Activated CD4-positive, alpha-beta T cell treated with anti-CD3 and anti-CD28 coated beads for 1 hour (primary cell): ENCODE results near the gene DYNLT5.
"Not testable (repeated sequence)": the region's sequence is repeated elsewhere in the genome, so short reads cannot be mapped to it uniquely, and the experiment has no call there.

Source experiments
- DNase-seq: peaks from one replicate; pipeline ENCODE4 v3.0.0-alpha.2; 2020

DYNLT5 gene

DNA sequence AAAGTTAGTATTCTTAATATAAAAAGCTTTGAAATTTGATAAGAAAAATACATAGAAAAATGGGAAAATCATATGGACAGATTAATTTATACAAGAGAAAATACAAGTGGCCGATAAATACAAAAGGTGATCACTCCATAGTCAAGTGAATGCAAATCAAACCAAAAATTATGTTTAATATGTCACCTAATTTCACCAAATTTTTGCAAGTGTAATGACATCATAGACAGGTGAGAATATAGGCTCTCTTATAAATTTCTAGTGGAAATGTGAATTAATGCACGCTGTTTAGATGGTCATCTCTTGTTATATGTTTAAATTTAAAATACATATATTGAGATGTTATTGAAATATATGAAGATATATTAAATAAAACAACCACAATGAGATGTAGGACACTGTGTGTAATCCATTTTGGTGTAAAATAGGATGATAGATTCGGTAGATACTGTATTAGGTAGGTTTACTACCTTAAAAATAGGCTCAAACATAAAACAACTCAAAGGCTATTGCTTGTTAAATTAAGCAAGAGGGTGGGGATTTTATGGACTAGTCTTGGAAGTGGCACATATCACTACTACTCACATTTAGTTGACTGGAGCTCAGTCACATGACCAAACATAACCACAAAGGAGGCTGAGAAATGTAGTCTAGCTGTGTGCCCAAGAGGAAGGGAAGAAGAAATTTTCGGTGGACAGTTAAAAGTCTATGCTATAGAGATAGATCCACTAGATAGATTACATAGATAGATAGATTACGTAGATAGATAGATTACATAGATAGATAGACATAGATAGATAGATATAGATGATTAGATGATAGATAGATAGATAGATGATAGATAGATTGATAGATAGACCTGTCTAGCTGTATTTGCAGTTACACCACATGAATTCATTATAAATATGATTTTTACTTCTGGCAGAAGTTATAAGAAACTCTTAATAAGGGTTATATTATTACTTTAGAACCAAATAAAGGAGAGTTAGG lies 39.7 kb downstream of the DYNLT5 start:
- DNase-seq: no peak

DNA sequence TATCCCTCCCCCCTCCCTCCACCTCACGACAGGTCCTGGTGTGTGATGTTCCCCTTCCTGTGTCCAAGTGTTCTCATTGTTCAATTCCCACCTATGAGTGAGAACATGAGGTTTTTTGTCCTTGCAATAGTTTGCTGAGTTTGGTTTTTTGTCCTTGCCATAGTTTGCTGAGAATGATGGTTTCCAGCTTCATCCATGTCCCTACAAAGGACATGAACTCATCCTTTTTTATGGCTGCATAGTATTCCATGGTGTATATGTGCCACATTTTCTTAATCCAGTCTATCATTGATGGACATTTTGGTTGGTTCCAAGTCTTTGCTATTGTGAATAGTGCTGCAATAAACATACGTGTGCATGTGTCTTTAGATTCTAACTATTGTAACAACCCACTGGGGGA lies 43.6 kb downstream of the DYNLT5 start:
- not testable (repeated sequence) for DNase-seq

DNA sequence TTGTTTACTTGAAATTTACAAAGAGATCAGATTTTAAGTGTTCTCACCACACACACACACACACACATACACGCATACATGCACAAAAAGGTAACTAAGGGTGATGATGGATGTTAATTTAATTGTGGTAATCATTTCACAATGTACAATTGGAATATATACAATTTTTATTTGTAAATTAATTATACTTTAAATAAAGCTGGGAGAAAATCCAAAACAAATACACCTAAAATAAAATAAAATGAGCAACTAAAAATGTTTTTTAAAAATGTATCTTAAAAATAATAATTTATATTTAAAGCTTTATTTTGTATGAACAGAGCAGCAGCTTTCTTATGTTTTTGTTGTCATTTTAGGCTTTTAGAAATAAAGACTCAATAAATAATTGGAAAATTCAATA lies 57.0 kb downstream of the DYNLT5 start:
- no peak for DNase-seq

DNA sequence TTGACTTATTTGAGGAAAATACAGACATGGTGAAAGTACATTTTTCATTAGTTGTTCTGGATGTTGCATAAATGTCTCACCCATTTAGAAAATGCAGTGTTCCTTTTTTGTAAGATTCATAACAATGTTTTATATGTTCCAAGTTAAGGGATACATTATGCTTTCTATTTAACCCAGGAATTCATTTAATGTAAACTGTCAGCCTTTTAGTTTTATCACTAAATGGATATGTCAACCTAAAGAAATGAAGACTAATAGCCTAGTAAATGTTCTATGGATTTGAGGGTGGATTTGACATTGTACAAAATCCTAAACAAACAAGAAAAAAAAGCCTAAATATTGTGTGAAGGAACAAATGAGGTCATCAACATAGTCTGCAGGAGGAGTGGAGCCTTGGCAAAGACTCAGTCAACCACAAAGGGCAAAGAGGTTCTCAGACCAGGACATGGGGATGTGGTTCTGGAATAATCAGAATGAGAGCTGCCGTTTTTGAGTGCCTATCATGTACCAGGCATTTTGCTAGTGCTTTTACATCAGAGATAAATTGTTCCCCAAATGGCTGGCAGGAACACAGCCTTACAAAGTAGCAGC lies 57.6 kb downstream of the DYNLT5 start:
- DNase-seq: no peak

DNA sequence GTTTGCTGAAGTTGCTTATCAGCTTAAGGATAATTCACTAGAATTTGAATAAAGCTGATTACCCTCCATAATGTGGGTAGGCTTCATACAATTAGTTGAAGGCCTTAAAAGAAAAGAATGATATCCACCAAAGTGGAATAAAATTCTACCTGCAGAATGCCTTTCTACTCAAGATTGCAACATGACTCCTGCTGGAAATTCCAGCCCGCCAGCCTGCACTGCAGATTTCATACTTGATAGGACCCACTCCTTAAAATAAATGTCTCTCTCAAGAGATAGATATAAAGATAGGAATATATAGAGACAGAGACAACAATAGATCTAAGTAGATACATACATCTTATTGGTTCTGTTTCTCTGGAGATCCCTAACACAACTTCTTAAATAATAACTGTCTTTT lies 72.5 kb downstream of the DYNLT5 start:
- no peak for DNase-seq
